ENCODE measurements around the gene S1PR2.

S1PR2 gene

DNA sequence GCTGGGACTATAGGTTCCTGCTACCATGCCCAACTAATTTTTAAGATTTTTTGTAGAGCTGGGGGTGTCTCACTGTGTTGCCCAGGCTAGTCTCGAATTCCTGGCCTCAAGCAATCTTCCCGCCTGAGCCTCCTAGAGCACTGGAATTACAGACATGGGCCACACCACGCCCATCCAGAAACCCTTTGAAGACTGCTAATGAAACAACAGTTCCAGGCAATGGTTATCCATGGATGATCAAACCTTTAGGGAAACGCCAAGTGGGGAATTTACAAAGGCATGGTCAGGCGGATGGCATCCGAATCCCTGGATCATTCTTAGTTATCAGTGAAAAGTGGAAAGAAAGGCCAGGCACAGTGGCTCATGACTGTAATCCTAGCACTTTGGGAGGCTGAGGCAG, 19.4 kb downstream of the S1PR2 start:
- H3K4me3 ChIP-seq (replicated peaks; ENCODE audit: low read depth, low read length), result no peak overlapping the region
- TF ChIP-seq, protein P1, sequence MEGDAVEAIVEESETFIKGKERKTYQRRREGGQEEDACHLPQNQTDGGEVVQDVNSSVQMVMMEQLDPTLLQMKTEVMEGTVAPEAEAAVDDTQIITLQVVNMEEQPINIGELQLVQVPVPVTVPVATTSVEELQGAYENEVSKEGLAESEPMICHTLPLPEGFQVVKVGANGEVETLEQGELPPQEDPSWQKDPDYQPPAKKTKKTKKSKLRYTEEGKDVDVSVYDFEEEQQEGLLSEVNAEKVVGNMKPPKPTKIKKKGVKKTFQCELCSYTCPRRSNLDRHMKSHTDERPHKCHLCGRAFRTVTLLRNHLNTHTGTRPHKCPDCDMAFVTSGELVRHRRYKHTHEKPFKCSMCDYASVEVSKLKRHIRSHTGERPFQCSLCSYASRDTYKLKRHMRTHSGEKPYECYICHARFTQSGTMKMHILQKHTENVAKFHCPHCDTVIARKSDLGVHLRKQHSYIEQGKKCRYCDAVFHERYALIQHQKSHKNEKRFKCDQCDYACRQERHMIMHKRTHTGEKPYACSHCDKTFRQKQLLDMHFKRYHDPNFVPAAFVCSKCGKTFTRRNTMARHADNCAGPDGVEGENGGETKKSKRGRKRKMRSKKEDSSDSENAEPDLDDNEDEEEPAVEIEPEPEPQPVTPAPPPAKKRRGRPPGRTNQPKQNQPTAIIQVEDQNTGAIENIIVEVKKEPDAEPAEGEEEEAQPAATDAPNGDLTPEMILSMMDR (IDR thresholded peaks at IDR 0.05; ENCODE audit: low read depth, low read length, missing control alignments), result no peak
- no peak for DNase-seq (ENCODE audit: extremely low read depth, low read depth)

DNA sequence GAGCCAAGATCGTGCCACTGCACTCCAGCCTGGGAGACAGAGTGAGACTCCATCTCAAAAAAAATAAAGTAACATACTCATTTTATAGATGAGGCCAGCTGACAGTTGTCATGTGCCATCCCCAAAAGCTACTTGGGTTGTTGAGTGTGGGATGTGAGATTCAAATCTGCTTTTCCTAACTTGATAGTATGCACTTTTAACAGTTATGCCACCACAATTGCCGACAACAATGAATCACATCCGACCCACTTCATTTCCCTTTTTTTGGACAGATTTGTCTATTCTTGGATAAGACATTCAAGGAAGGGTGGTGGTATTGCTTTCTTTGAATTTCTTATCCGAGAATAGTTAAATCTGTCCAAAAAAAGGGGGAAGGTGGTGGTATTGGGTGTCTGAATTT, 20.1 kb downstream of the S1PR2 start:
- TF ChIP-seq, protein P1 (IDR thresholded peaks at IDR 0.05; ENCODE audit: low read depth, low read length, missing control alignments), result no peak
- DNase-seq (ENCODE audit: extremely low read depth, low read depth), result no peak
- no peak overlapping the region for H3K4me3 ChIP-seq (replicated peaks; ENCODE audit: low read depth, low read length)

DNA sequence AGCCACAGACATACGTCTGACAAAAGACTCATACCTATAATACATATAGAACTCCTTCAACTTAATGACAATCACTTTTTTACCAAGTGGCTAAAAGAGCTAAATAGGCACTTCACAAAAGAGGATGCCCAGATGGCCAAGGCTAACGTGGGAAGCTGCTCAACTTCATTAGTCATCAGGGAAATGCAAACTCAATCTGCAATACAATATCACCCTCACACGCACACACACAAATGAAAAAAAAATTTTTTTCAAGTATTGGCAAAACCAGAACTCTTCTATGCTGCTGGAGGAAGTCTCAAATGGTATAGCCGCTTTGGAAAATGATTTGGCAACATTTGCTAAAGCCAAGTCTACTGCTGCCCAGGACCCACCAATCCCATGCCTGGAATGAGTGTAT, 21.8 kb downstream of the S1PR2 start:
- TF ChIP-seq, protein P1 (IDR thresholded peaks at IDR 0.05; ENCODE audit: low read depth, low read length, missing control alignments), result no peak
- DNase-seq (ENCODE audit: extremely low read depth, low read depth), result no peak

DNA sequence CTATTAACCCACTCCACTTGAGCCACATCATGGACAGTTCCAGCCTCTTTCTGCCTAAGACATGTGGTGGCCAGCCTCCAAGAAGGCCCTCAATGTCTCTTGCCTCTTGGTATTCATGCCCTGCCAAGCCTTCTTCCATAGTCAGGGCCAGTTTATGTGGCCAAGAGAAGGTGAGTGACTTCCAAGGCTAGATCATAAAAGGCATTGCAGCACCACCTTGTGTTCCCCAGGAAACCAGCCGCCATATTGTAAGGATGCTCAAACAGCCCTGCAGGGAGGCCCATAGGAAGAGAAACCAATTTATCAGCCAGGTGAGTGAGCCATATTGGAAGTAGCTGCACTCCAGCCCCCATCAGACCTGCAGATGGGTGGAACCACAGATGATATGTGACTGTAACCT, 24.1 kb downstream of the S1PR2 start:
- no peak overlapping the region for H3K4me3 ChIP-seq (replicated peaks; ENCODE audit: low read depth, low read length)
- TF ChIP-seq, protein P1 (IDR thresholded peaks at IDR 0.05; ENCODE audit: low read depth, low read length, missing control alignments), result no peak
- DNase-seq (ENCODE audit: extremely low read depth, low read depth), result no peak

More for the DNA sequence above, 21.8 kb downstream of the S1PR2 start:
- H3K4me3 ChIP-seq (replicated peaks; ENCODE audit: low read depth, low read length), result no peak overlapping the region

DNA sequence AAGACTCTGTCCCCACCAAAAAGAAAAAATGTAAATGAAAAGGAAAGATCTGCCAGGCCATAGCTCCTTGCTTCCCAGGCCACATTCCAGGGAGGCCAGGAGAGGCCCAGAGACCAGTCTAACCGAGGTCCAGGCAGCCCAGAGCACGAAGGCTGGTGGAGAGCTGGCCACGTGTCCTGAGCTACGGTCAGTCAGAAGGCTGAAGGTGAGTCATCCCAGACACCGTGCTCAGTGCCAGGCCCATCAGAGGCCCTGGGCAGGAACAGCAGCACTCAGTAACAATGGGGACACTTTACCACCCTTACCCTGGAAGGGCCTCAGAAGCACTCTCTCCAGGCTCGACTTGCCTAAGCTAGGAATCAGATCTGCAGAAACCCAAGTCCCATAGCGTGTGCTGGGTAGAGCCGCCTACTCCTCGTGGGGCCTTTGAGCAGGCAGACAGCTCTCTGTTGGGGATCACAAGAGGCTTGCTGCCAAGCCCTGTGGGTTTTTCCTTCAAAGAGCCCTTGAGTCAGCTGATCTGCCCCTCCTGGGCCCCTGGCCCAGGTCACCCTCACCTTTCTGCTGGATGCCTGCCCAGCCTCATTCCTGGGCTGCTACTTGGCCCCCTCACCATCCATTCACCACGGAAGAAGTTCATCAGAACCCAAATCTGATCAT, 24.8 kb downstream of the S1PR2 start:
- no peak for DNase-seq (ENCODE audit: extremely low read depth, low read depth)
- TF ChIP-seq, protein P1 (IDR thresholded peaks at IDR 0.05; ENCODE audit: low read depth, low read length, missing control alignments), result no peak
- H3K4me3 ChIP-seq (replicated peaks; ENCODE audit: low read depth, low read length), result no peak overlapping the region

DNA sequence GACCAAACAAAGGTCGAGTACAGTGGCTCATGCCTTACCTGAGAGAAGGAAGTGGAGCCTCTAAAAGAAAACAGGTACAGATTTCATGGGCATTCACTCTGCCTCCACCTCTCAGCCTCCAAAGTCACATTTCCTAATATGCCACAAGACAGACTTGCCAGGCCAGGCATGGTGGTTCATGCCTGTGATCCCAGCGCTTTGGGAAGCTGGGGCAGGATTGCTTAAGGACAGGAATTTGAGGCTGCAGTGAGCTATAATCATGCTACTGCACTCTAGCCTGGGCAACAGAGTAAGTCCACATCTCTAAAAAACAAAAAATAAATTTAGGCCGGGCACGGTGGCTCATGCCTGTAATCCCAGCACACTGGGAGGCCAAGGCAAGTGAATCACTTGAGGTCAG, 25.5 kb downstream of the S1PR2 start:
- TF ChIP-seq, protein P1 (IDR thresholded peaks at IDR 0.05; ENCODE audit: low read depth, low read length, missing control alignments), result no peak
- H3K4me3 ChIP-seq (replicated peaks; ENCODE audit: low read depth, low read length), result no peak overlapping the region
- no peak for DNase-seq (ENCODE audit: extremely low read depth, low read depth)

DNA sequence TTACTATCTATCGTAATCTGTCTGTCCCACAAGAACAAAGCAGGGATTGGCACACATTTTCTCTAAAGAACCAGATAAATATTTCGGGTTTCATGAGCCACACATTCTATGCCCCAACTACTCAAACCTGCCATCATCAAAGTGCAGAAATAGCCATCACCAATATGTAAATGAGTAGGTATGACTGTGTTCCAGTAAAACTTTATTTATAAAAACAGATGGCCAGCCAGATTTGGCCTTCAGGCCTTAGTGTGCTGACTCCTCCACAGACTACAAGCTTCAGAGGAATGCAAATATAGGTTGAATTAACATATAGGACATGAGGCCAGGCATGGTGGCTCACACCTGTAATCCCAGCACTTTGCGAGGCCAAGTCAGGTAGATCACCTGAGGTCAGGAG, 27.4 kb downstream of the S1PR2 start:
- DNase-seq (ENCODE audit: extremely low read depth, low read depth), result no peak
- H3K4me3 ChIP-seq (replicated peaks; ENCODE audit: low read depth, low read length), result no peak overlapping the region
- TF ChIP-seq, protein P1 (IDR thresholded peaks at IDR 0.05; ENCODE audit: low read depth, low read length, missing control alignments), result no peak
